Endothelial cell of umbilical vein (primary cell): Measurements from ENCODE around the gene CST3.

ENCODE experiments used
- EZH2 ChIP-seq: IDR thresholded peaks from 2 replicates; pipeline ENCODE4 v1.6.1; 2012; ENCODE audit warnings: borderline replicate concordance, low read depth, mild to moderate bottlenecking, moderate library complexity, low read length, inconsistent platforms; ENCODE audit not compliant: severe bottlenecking
- GATA2 ChIP-seq: IDR thresholded peaks from 2 replicates; pipeline ENCODE4 v1.7.0; 2011; ENCODE audit warnings: low read depth, mild to moderate bottlenecking, moderate library complexity, mixed read lengths, low read length; ENCODE audit not compliant: insufficient read length, insufficient read depth
- JUN ChIP-seq: IDR thresholded peaks from 2 replicates; pipeline ENCODE4 v1.6.1; 2011; ENCODE audit warnings: borderline replicate concordance, low read depth; ENCODE audit not compliant: insufficient read length, insufficient read depth
- POLR2A ChIP-seq: IDR thresholded peaks from 2 replicates; pipeline ENCODE4 v1.6.1; 2012; ENCODE audit warnings: low read depth, mild to moderate bottlenecking, control low read depth, low read length
- POLR2AphosphoS5 ChIP-seq: IDR thresholded peaks from 2 replicates; pipeline ENCODE4 v1.6.1; 2012; ENCODE audit warnings: low read depth, mild to moderate bottlenecking, control low read depth, low read length, moderate library complexity; ENCODE audit not compliant: insufficient read depth
- TF ChIP-seq, protein P1 (sequence below), 2 donors: IDR thresholded peaks; 1 replicate in 1 of 2; 2 replicates in 1 of 2; pipeline ENCODE4 v1.5.1; 2011; ENCODE audit warnings: low read length in 2 of 2, mild to moderate bottlenecking in 2 of 2, moderate library complexity in 2 of 2, control low read depth in 1 of 2, inconsistent platforms in 1 of 2, low read depth in 1 of 2; ENCODE audit not compliant: insufficient read depth in 1 of 2; ENCODE audit errors: extremely low read depth in 1 of 2
- TF ChIP-seq, protein P2 (sequence below): IDR thresholded peaks from 2 replicates; pipeline ENCODE4 v1.6.1; 2011; ENCODE audit not compliant: insufficient read depth, insufficient read length

DNA sequence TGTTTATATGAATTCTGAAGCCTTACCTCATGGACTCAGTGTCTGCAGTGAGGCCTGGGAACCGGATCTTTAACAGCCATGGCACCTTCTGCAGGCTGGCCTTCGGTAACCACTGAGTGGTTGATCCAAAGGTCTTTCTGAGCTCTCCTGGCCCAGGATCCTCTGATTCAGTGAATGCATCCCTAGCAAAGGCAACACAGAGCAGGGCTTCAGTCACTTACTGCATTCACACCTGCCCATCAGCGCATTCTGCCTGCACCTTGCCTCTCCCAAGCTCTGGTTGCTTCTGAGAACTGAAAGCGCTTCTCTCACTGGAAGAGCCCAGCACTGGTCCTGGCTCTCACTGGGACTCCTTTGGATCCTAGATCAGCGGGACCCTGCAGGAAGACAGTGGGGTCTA lies 23.6 kb downstream of the CST3 start:
- TF ChIP-seq, protein P1, sequence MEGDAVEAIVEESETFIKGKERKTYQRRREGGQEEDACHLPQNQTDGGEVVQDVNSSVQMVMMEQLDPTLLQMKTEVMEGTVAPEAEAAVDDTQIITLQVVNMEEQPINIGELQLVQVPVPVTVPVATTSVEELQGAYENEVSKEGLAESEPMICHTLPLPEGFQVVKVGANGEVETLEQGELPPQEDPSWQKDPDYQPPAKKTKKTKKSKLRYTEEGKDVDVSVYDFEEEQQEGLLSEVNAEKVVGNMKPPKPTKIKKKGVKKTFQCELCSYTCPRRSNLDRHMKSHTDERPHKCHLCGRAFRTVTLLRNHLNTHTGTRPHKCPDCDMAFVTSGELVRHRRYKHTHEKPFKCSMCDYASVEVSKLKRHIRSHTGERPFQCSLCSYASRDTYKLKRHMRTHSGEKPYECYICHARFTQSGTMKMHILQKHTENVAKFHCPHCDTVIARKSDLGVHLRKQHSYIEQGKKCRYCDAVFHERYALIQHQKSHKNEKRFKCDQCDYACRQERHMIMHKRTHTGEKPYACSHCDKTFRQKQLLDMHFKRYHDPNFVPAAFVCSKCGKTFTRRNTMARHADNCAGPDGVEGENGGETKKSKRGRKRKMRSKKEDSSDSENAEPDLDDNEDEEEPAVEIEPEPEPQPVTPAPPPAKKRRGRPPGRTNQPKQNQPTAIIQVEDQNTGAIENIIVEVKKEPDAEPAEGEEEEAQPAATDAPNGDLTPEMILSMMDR (IDR thresholded peaks at IDR 0.05; ENCODE audit: extremely low read depth in 1 of 2, insufficient read depth in 1 of 2, low read depth in 1 of 2, low read length in 2 of 2) = no peak
- TF ChIP-seq JUN = no peak
- no peak for TF ChIP-seq POLR2AphosphoS5
- TF ChIP-seq POLR2A = no peak
- TF ChIP-seq EZH2 = no peak
- TF ChIP-seq, protein P2, sequence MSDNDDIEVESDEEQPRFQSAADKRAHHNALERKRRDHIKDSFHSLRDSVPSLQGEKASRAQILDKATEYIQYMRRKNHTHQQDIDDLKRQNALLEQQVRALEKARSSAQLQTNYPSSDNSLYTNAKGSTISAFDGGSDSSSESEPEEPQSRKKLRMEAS = no peak
- TF ChIP-seq GATA2 = no peak
